Activated T-helper 17 cell treated with anti-CD3 and anti-CD28 coated beads, Interleukin-2, amount 50 U/mL, for 72 hours (primary cell): ENCODE measurements around the gene NFYC. TPM values are rescaled to one million over a fixed set of nuclear protein-coding genes. Genes with fewer than 3 reads are reported as not detected.
"Not testable (repeated sequence)": the region's sequence is repeated elsewhere in the genome, so short reads cannot be mapped to it uniquely, and the experiment has no call there.

Experiments
- ATAC-seq: fragments of 150-1000 bp; cut with Tn5 transposase; replicated peaks from 2 replicates; pipeline ENCODE4 v1.10.0; 2021; ENCODE audit warnings: mild to moderate bottlenecking, moderate library complexity
- H3K27ac Mint-ChIP-seq: one replicate; pipeline ENCODE4 v1.8.0; 2022; ENCODE audit warnings: mixed read lengths
- H3K27me3 Mint-ChIP-seq: one replicate; pipeline ENCODE4 v1.8.0; 2022; ENCODE audit warnings: mixed read lengths
- H3K36me3 Mint-ChIP-seq: one replicate; pipeline ENCODE4 v1.8.0; 2022; ENCODE audit warnings: low read depth, mild to moderate bottlenecking, mixed read lengths
- H3K4me1 Mint-ChIP-seq: one replicate; pipeline ENCODE4 v1.8.0; 2022; ENCODE audit warnings: mixed read lengths
- H3K4me3 Mint-ChIP-seq: one replicate; pipeline ENCODE4 v1.8.0; 2022; ENCODE audit warnings: mild to moderate bottlenecking, mixed read lengths
- H3K9me3 Mint-ChIP-seq: one replicate; pipeline ENCODE4 v1.8.0; 2022; ENCODE audit warnings: mixed read lengths
- total RNA-seq, 2 donors: library from RNA; stranded (reverse); gene quantifications; one replicate each; pipeline ENCODE4 v1.2.3, GENCODE V29; 2022

The NFYC gene
- total RNA-seq, 2 donors from 2014 or later = 61.2 to 65.2 TPM

GRCh38 chr1:40727662-40728061 is 36.2 kb downstream of the NFYC start:
- Mint-ChIP-seq H3K4me1 (peaks cover 26% of the 10 kb centered on the region), H3K36me3 (peaks cover 36% of the 10 kb centered on the region)
- H3K4me3 Mint-ChIP-seq, H3K27ac Mint-ChIP-seq, ATAC-seq, H3K27me3 Mint-ChIP-seq, H3K9me3 Mint-ChIP-seq: not testable (repeated sequence)

GRCh38 chr1:40729316-40729862 is 37.9 kb downstream of the NFYC start:
- Mint-ChIP-seq H3K4me3 (peak overlapping the region; percentile 31), H3K4me1 (peaks cover 33% of the 10 kb centered on the region), H3K36me3 (peaks cover 20% of the 10 kb centered on the region), H3K27ac (peak overlapping the region; percentile 66)
- not testable (repeated sequence) for ATAC-seq, H3K9me3 Mint-ChIP-seq, H3K27me3 Mint-ChIP-seq

- peaks cover 15% of the 10 kb centered on the region for H3K36me3 Mint-ChIP-seq
- H3K27me3 Mint-ChIP-seq = no peaks in the 10 kb centered on the region
- no peaks in the 10 kb centered on the region for H3K9me3 Mint-ChIP-seq
- no peak overlapping the region for H3K27ac Mint-ChIP-seq
- peak; percentile 73 for ATAC-seq
- no peak overlapping the region for H3K4me3 Mint-ChIP-seq
- peaks cover 28% of the 10 kb centered on the region for H3K4me1 Mint-ChIP-seq
Observed at GRCh38 chr1:40732756-40733301, 41.3 kb downstream of the NFYC start.

- Mint-ChIP-seq H3K4me1 (peaks cover 21% of the 10 kb centered on the region), H3K9me3 (no peaks in the 10 kb centered on the region), H3K27me3 (no peaks in the 10 kb centered on the region), H3K27ac (no peak overlapping the region), H3K36me3 (peaks cover 34% of the 10 kb centered on the region), H3K4me3 (no peak overlapping the region)
- ATAC-seq = no peak
Observed at GRCh38 chr1:40734882-40735628, 43.6 kb downstream of the NFYC start.

- peaks cover 29% of the 10 kb centered on the region for H3K4me1 Mint-ChIP-seq
- H3K27me3 Mint-ChIP-seq = no peaks in the 10 kb centered on the region
Observed at GRCh38 chr1:40736085-40736531, 44.6 kb downstream of the NFYC start.

GRCh38 chr1:40738831-40739230 is 47.3 kb downstream of the NFYC start:
- no peak overlapping the region for H3K27ac Mint-ChIP-seq
- no peaks in the 10 kb centered on the region for H3K9me3 Mint-ChIP-seq
- no peak overlapping the region for H3K4me3 Mint-ChIP-seq

More at GRCh38 chr1:40736085-40736531, 44.6 kb downstream of the NFYC start:
- Mint-ChIP-seq H3K36me3 (peaks cover 37% of the 10 kb centered on the region), H3K27ac (no peak overlapping the region), H3K4me3 (no peak overlapping the region), H3K9me3 (no peaks in the 10 kb centered on the region)
- no peak for ATAC-seq

GRCh38 chr1:40739455-40740008 is 48.0 kb downstream of the NFYC start:
- Mint-ChIP-seq H3K9me3 (no peaks in the 10 kb centered on the region), H3K36me3 (peaks cover 66% of the 10 kb centered on the region), H3K4me3 (no peak overlapping the region), H3K27ac (peak overlapping the region; percentile 7), H3K27me3 (no peaks in the 10 kb centered on the region), H3K4me1 (peaks cover 28% of the 10 kb centered on the region)
- ATAC-seq = no peak

More at GRCh38 chr1:40738831-40739230, 47.3 kb downstream of the NFYC start:
- ATAC-seq = no peak
- peaks cover 62% of the 10 kb centered on the region for H3K36me3 Mint-ChIP-seq
- peaks cover 28% of the 10 kb centered on the region for H3K4me1 Mint-ChIP-seq
- H3K27me3 Mint-ChIP-seq = no peaks in the 10 kb centered on the region

- Mint-ChIP-seq H3K36me3 (peaks cover 72% of the 10 kb centered on the region), H3K27ac (peak overlapping the region; percentile 70), H3K27me3 (no peaks in the 10 kb centered on the region), H3K4me3 (peak overlapping the region; percentile 12), H3K4me1 (peaks cover 29% of the 10 kb centered on the region), H3K9me3 (no peaks in the 10 kb centered on the region)
- no peak for ATAC-seq
Observed at GRCh38 chr1:40740039-40740996, 48.8 kb downstream of the NFYC start.

- Mint-ChIP-seq H3K36me3 (peaks cover 81% of the 10 kb centered on the region), H3K9me3 (no peaks in the 10 kb centered on the region), H3K4me3 (peak overlapping the region; percentile 12), H3K27me3 (no peaks in the 10 kb centered on the region), H3K27ac (peak overlapping the region; percentile 70), H3K4me1 (peaks cover 33% of the 10 kb centered on the region)
- peak; percentile 56 for ATAC-seq
Observed at GRCh38 chr1:40740997-40741736, 49.7 kb downstream of the NFYC start.

GRCh38 chr1:40742363-40743061 is 51.0 kb downstream of the NFYC start:
- Mint-ChIP-seq H3K4me3 (peak overlapping the region; percentile 27), H3K27ac (peak overlapping the region; percentile 64), H3K36me3 (peaks cover 91% of the 10 kb centered on the region), H3K9me3 (no peaks in the 10 kb centered on the region), H3K27me3 (no peaks in the 10 kb centered on the region), H3K4me1 (peaks cover 38% of the 10 kb centered on the region)
- ATAC-seq = peak; percentile 89

GRCh38 chr1:40743452-40743851 is 51.9 kb downstream of the NFYC start:
- Mint-ChIP-seq H3K4me1 (peaks cover 38% of the 10 kb centered on the region), H3K27ac (peak overlapping the region; percentile 64), H3K4me3 (peak overlapping the region; percentile 27)

GRCh38 chr1:40743860-40744259 is 52.4 kb downstream of the NFYC start:
- Mint-ChIP-seq H3K4me1 (peaks cover 38% of the 10 kb centered on the region), H3K27ac (peak overlapping the region; percentile 64), H3K27me3 (no peaks in the 10 kb centered on the region), H3K9me3 (no peaks in the 10 kb centered on the region), H3K36me3 (peaks cover 93% of the 10 kb centered on the region), H3K4me3 (no peak overlapping the region)
- ATAC-seq = no peak

More at GRCh38 chr1:40743452-40743851, 51.9 kb downstream of the NFYC start:
- H3K9me3 Mint-ChIP-seq = no peaks in the 10 kb centered on the region
- no peak for ATAC-seq
- H3K27me3 Mint-ChIP-seq = no peaks in the 10 kb centered on the region
- H3K36me3 Mint-ChIP-seq = peaks cover 93% of the 10 kb centered on the region

- Mint-ChIP-seq H3K4me1 (peaks cover 33% of the 10 kb centered on the region), H3K27me3 (no peaks in the 10 kb centered on the region), H3K4me3 (no peak overlapping the region), H3K36me3 (peaks cover 93% of the 10 kb centered on the region), H3K27ac (peak overlapping the region; percentile 48), H3K9me3 (no peaks in the 10 kb centered on the region)
- no peak for ATAC-seq
Observed at GRCh38 chr1:40745176-40745575, 53.7 kb downstream of the NFYC start.
